GM12801 (cell line): Measurements from ENCODE around the gene RXRA.

Experiments used
- CTCF ChIP-seq: IDR thresholded peaks from one replicate; pipeline ENCODE4 v1.5.1; 2011; ENCODE audit warnings: control low read depth; ENCODE audit not compliant: insufficient read length; ENCODE audit errors: extremely low read depth

The RXRA gene

DNA sequence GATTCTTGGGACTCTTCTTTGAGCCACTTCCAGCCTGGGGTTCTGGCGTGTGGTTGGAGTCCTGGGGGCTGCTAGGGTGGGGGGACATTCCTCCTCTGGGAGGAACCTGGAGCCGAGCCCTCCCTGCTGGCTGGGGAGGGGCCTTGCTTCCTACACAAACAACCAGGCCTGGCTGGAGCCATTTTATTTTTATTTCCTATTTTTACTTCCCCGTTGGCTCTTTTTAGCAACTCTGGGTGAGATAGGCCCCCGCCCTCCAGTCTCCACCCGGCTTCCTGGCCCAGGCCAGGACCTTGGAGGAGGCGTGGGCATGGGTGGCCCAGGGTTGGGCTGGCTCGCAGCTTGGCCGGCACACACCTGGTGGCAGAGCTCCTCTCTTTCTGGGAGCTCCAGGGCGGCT lies 15.1 kb downstream of the RXRA start:
- no peak for TF ChIP-seq CTCF

DNA sequence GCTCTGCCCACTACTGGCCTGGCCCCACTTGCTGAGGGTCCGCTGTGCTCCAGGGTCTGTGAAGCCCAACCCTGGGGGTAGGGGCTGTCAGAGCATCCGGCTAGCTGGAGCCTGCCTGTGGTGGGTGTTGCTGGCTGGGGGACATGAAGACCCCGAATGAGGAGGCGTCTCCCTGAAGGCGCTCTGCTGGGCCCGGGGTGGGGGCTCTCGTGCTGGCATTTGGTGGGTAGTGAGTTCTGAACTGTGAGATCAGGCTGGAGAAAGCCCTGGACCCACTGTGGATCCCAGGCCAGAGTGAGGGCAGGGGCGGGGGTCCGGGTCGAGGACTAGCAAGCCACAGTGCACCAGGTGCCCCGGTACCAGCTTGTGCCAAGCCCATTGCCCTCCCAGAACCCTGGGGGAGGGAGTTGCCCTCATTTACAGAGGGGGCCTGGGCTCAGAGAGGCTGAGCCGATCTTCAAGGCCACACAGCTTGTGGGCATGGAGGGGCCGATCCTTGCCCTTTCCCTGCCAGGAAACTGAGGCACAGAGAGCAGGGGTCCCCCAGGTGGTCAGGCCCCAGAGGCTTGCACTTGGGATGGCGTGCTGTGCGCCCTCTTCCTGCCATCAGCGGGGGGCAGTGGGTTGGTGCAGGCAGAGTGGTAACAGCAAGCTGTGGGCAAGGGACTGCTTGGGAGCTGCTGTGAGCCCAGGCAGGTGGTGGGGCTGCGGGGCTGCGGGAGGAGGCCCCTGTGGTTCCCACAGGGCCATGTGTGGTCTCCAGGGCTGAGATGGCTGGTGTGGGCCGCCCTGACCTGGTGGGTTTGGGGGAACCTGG lies 15.9 kb downstream of the RXRA start:
- no peak for TF ChIP-seq CTCF

- TF ChIP-seq CTCF, result no peak
Observed at GRCh38 chr9:134342746-134343115, 16.5 kb downstream of the RXRA start.

GRCh38 chr9:134343637-134344036 lies 17.4 kb downstream of the RXRA start:
- no peak for TF ChIP-seq CTCF

DNA sequence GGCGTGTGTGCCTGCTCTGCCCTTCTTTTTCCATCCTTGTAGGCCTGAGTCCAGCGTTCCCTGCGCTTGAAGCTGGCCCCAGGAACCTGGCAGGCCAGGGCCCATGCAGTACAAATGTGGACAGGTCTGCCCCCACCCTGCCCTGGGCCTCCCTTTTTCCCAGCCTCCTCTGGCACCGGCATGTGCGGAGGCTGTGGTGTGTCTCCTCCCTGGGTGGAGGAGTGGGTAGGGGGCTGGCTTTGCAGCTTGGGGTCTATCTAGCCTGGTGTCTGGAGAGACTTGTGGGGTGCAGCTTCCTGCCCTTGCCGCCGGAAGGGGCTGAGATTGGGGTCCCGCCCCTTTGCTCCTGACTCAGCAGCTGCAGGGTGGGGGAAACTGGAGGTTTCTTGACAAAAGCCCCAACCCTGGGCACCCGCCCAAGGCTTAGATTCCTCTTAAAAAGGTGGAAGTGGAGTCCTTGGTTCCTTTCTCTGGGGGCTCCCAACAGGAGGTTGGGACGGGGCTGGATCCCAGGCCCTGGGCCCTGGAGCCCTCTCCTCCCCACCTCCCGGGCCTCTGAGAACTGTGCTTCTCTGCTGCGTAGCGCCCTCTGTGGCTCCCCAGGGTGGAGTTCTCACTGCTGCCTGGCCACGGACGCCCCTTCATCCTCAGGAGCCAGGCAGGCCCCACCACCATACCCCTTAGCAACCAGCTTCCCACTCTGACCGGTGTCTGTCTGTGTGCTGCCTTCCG lies 18.0 kb downstream of the RXRA start:
- no peak for TF ChIP-seq CTCF

- TF ChIP-seq CTCF, result no peak
Observed at GRCh38 chr9:134344800-134345310, 18.6 kb downstream of the RXRA start.

- no peak for TF ChIP-seq CTCF
Observed at GRCh38 chr9:134345737-134346136, 19.5 kb downstream of the RXRA start.
